Ectodermal cell (in vitro differentiated cells): ENCODE measurements around the gene AURKAIP1.
A peak's percentile ranks its signal among the peaks of the same experiment; 100 is the strongest.
"Not testable (repeated sequence)": the region's sequence is repeated elsewhere in the genome, so short reads cannot be mapped to it uniquely, and the experiment has no call there.

Experiments used
- H3K27ac ChIP-seq: 2 replicates; pipeline ENCODE4 v1.7.0; 2013; ENCODE audit warnings: mild to moderate bottlenecking, low read depth, low read length; ENCODE audit not compliant: insufficient read depth, poor library complexity, severe bottlenecking
- H3K27me3 ChIP-seq: 2 replicates; pipeline ENCODE4 v1.7.0; 2013; ENCODE audit warnings: mild to moderate bottlenecking, low read length; ENCODE audit not compliant: insufficient read depth, control insufficient read depth, poor library complexity, severe bottlenecking
- H3K36me3 ChIP-seq: one replicate; pipeline ENCODE4 v1.7.0; 2013; ENCODE audit warnings: low read length; ENCODE audit not compliant: control insufficient read depth, insufficient read depth
- H3K4me1 ChIP-seq: one replicate; pipeline ENCODE4 v1.7.0; 2013; ENCODE audit warnings: low read length; ENCODE audit not compliant: control insufficient read depth, insufficient read depth
- H3K4me3 ChIP-seq: 2 replicates; pipeline ENCODE4 v1.7.0; 2013; ENCODE audit warnings: low read depth, low read length, control low read depth; ENCODE audit not compliant: insufficient read depth
- H3K9me3 ChIP-seq: 2 replicates; pipeline ENCODE4 v1.7.0; 2013; ENCODE audit warnings: mild to moderate bottlenecking, low read length, moderate library complexity; ENCODE audit not compliant: control insufficient read depth
- WGBS, 2 experiments: methylation state at CpG; one replicate each; pipeline ENCODE4 v1.1.7; 2013; ENCODE audit warnings: missing lambda C conversion rate in 2 of 2; 5-methylcytosine and 5-hydroxymethylcytosine counted together

Gene AURKAIP1

DNA sequence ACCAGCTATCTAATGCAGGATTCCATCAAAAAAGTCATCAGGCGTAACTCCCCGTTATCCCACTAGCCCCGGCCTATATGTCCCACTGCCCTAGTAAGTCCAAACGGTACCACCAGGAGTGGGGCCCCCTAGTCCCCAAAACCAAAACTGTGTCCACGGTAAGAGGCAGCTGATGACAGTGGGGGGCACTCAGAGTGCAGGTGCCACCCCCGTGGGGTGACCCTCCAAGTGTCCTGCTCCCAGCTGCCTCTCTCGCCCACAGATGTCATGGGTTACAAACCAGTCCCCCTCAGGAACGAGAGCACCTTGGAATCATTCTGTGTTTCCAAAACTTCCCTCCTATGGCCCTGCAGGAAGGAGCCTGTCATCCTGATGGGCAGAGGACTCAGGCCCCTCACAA, 10.9 kb upstream of the AURKAIP1 start:
- Histone ChIP-seq H3K27ac (no peak overlapping the region), H3K4me1 (no peaks in the 10 kb centered on the region), H3K27me3 (no peaks in the 10 kb centered on the region), H3K9me3 (no peaks in the 10 kb centered on the region), H3K36me3 (peaks cover 47% of the 10 kb centered on the region), H3K4me3 (no peak overlapping the region)
- 93 to 98% methylated on average over 8 of the region's 8 CpGs for WGBS, 2 experiments

DNA sequence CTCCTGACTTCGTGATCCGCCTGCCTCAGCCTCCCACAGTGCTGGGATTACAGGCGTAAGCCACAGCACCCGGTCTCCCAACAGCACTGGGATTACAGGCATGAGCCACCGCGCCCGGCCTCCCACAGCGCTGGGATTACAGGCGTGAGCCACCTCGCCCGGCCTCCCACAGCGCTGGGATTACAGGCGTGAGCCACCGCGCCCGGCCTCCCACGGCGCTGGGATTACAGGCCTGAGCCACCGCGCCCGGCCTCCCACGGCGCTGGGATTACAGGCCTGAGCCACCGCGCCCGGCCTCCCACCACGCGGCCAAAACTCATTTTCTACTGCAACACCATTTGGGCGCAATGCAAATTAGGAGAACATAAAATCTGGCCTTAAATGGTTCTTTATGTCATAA, 10.3 kb upstream of the AURKAIP1 start:
- H3K27ac ChIP-seq, H3K9me3 ChIP-seq, H3K4me1 ChIP-seq, H3K27me3 ChIP-seq, H3K4me3 ChIP-seq: not testable (repeated sequence)
- peaks cover 41% of the 10 kb centered on the region for H3K36me3 ChIP-seq
- WGBS, 2 experiments: 90 to 91% methylated on average over 29 of the region's 29 CpGs

- Histone ChIP-seq H3K36me3 (peaks cover 9% of the 10 kb centered on the region), H3K27ac (no peak overlapping the region), H3K4me3 (no peak overlapping the region), H3K4me1 (no peaks in the 10 kb centered on the region), H3K9me3 (no peaks in the 10 kb centered on the region), H3K27me3 (no peaks in the 10 kb centered on the region)
- 83 to 84% methylated on average over 8 of the region's 8 CpGs for WGBS, 2 experiments
Observed at GRCh38 chr1:1381294-1381693, 6.3 kb upstream of the AURKAIP1 start.

GRCh38 chr1:1380860-1381259, 5.9 kb upstream of the AURKAIP1 start:
- no peak overlapping the region for H3K27ac ChIP-seq
- no peaks in the 10 kb centered on the region for H3K27me3 ChIP-seq
- peaks cover 4% of the 10 kb centered on the region for H3K36me3 ChIP-seq
- WGBS, 2 experiments: 94 to 95% methylated on average over 16 of the region's 16 CpGs
- no peak overlapping the region for H3K4me3 ChIP-seq
- no peaks in the 10 kb centered on the region for H3K9me3 ChIP-seq
- no peaks in the 10 kb centered on the region for H3K4me1 ChIP-seq

GRCh38 chr1:1377540-1378205, 2.7 kb upstream of the AURKAIP1 start:
- peaks cover 5% of the 10 kb centered on the region for H3K4me1 ChIP-seq
- no peak overlapping the region for H3K27ac ChIP-seq
- peaks cover 4% of the 10 kb centered on the region for H3K36me3 ChIP-seq
- 94 to 96% methylated on average over 14 to 15 of the region's 16 CpGs for WGBS, 2 experiments
- no peaks in the 10 kb centered on the region for H3K27me3 ChIP-seq
- H3K4me3 ChIP-seq: no peak overlapping the region
- H3K9me3 ChIP-seq: no peaks in the 10 kb centered on the region

- H3K27ac ChIP-seq: no peak overlapping the region
- H3K9me3 ChIP-seq: no peaks in the 10 kb centered on the region
- no peaks in the 10 kb centered on the region for H3K27me3 ChIP-seq
- no peak overlapping the region for H3K4me3 ChIP-seq
- H3K4me1 ChIP-seq: peaks cover 5% of the 10 kb centered on the region
- peaks cover 4% of the 10 kb centered on the region for H3K36me3 ChIP-seq
- whole genome bisulfite sequencing, 2 experiments: 94 to 95% methylated on average over 10 of the region's 10 CpGs
Observed at GRCh38 chr1:1376551-1377226, 1.7 kb upstream of the AURKAIP1 start.

- no peaks in the 10 kb centered on the region for H3K27me3 ChIP-seq
- peaks cover 5% of the 10 kb centered on the region for H3K4me1 ChIP-seq
- H3K4me3 ChIP-seq: peak overlapping the region; percentile 98
- peaks cover 4% of the 10 kb centered on the region for H3K36me3 ChIP-seq
- H3K27ac ChIP-seq: peak overlapping the region; percentile 80
- H3K9me3 ChIP-seq: no peaks in the 10 kb centered on the region
- 1% methylated on average over 24 of the region's 24 CpGs for WGBS, 2 experiments
Observed at GRCh38 chr1:1374589-1374928, 448 bp downstream of the AURKAIP1 start.

GRCh38 chr1:1373815-1374588, 1.0 kb downstream of the AURKAIP1 start:
- no peaks in the 10 kb centered on the region for H3K9me3 ChIP-seq
- no peak overlapping the region for H3K27ac ChIP-seq
- peaks cover 5% of the 10 kb centered on the region for H3K4me1 ChIP-seq
- H3K27me3 ChIP-seq: no peaks in the 10 kb centered on the region
- H3K36me3 ChIP-seq: peaks cover 4% of the 10 kb centered on the region
- H3K4me3 ChIP-seq: peak overlapping the region; percentile 98
- 61 to 62% methylated on average over 52 of the region's 52 CpGs for WGBS, 2 experiments

DNA sequence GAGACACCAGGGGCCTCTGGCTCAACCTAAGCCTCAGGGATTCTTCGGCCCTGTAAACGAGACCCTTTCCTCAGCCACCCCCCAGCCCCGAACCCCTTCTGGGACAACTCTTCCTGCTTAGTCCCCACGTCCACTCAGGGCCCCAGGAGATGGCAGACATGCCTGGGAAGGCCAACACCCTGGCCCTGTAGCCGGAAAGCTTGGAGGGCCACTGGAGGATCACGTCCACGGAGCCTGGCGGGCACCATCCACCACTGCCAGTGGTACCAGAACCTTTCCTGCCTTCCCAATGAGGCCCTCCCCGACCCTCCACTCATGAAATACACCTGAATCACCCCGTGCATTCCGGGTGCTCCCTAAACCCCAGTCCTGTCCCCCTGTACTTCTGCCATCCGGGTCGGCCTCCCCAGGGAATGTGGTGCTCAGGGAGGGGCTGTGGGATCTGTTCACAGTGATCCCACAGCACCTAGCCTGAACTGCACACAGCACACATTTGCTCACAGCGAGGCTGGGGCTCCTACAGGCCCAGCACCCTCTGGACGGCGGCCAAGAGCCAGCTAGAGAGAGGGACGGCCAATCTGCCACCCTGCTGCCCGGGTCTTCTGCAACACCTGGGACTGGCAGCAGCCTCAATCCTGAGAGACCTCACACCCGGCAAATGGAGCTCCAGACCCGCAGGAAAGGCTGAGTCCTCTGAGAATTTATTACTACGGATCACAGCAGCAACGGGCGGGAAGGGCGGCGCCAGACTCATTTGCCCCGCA, 1.8 kb downstream of the AURKAIP1 start:
- H3K27me3 ChIP-seq: no peaks in the 10 kb centered on the region
- no peak overlapping the region for H3K4me3 ChIP-seq
- no peaks in the 10 kb centered on the region for H3K9me3 ChIP-seq
- H3K4me1 ChIP-seq: peaks cover 5% of the 10 kb centered on the region
- H3K27ac ChIP-seq: no peak overlapping the region
- WGBS, 2 experiments: 94 to 96% methylated on average over 26 of the region's 26 CpGs
- peaks cover 4% of the 10 kb centered on the region for H3K36me3 ChIP-seq
